Activated T-helper 17 cell treated with anti-CD3 and anti-CD28 coated beads, Interleukin-2, amount 50 U/mL, for 72 hours (primary cell): ENCODE results near the gene TRERF1. TPM values are rescaled to one million over a fixed set of nuclear protein-coding genes. Genes with fewer than 3 reads are reported as not detected.
"Not testable (repeated sequence)": the region's sequence is repeated elsewhere in the genome, so short reads cannot be mapped to it uniquely, and the experiment has no call there.

Source experiments
- ATAC-seq: fragments of 150-1000 bp; cut with Tn5 transposase; replicated peaks from 2 replicates; pipeline ENCODE4 v1.10.0; 2021; ENCODE audit warnings: mild to moderate bottlenecking, moderate library complexity
- H3K27ac Mint-ChIP-seq: one replicate; pipeline ENCODE4 v1.8.0; 2022; ENCODE audit warnings: mixed read lengths
- H3K27me3 Mint-ChIP-seq: one replicate; pipeline ENCODE4 v1.8.0; 2022; ENCODE audit warnings: mixed read lengths
- H3K36me3 Mint-ChIP-seq: one replicate; pipeline ENCODE4 v1.8.0; 2022; ENCODE audit warnings: low read depth, mild to moderate bottlenecking, mixed read lengths
- H3K4me1 Mint-ChIP-seq: one replicate; pipeline ENCODE4 v1.8.0; 2022; ENCODE audit warnings: mixed read lengths
- H3K4me3 Mint-ChIP-seq: one replicate; pipeline ENCODE4 v1.8.0; 2022; ENCODE audit warnings: mild to moderate bottlenecking, mixed read lengths
- H3K9me3 Mint-ChIP-seq: one replicate; pipeline ENCODE4 v1.8.0; 2022; ENCODE audit warnings: mixed read lengths
- total RNA-seq, 2 donors: library from RNA; stranded (reverse); gene quantifications; one replicate each; pipeline ENCODE4 v1.2.3, GENCODE V29; 2022

TRERF1 gene
- total RNA-seq, 2 donors from 2014 or later = 16.6 to 32.4 TPM

GRCh38 chr6:42210551-42210950, 241.2 kb downstream of the TRERF1 start:
- Mint-ChIP-seq H3K36me3 (peaks cover 92% of the 10 kb centered on the region), H3K4me1 (no peaks in the 10 kb centered on the region), H3K27me3 (no peaks in the 10 kb centered on the region), H3K27ac (no peak overlapping the region), H3K4me3 (no peak overlapping the region), H3K9me3 (no peaks in the 10 kb centered on the region)
- no peak for ATAC-seq

GRCh38 chr6:42207559-42207958, 244.2 kb downstream of the TRERF1 start:
- H3K27me3 Mint-ChIP-seq = not testable (repeated sequence)

DNA sequence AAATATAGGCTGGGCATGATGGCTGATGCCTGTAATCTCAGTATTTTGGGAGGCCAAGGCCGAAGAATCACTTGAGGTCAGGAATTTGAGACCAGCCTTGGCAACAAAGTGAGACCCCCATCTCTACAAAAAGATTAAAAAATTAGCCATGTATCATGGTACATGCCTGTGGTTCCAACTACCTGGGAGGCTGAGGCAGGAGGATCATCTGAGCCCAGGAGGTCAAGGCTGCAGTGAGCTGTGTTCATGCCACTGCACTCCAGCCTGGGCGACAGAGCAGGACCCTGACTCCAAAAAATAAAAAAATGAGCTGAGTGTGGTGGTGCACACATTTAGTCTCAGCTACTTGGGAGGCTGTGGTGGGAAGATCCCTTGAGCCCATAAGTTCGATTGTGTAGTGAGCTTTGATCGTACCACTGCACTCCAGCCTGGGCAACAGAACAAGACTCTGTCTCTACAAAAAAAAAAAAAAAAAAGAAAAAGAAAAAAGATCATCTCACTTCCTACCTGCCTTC, 246.9 kb downstream of the TRERF1 start:
- Mint-ChIP-seq H3K4me1 (peaks cover 8% of the 10 kb centered on the region), H3K4me3 (no peak overlapping the region), H3K9me3 (peaks cover 8% of the 10 kb centered on the region), H3K27ac (no peak overlapping the region), H3K27me3 (no peaks in the 10 kb centered on the region), H3K36me3 (peaks cover 72% of the 10 kb centered on the region)
- ATAC-seq = no peak

More at GRCh38 chr6:42207559-42207958, 244.2 kb downstream of the TRERF1 start:
- not testable (repeated sequence) for H3K4me3 Mint-ChIP-seq, H3K4me1 Mint-ChIP-seq, H3K27ac Mint-ChIP-seq, H3K9me3 Mint-ChIP-seq, ATAC-seq
- peaks cover 94% of the 10 kb centered on the region for H3K36me3 Mint-ChIP-seq

- Mint-ChIP-seq H3K27ac (no peak overlapping the region), H3K4me3 (no peak overlapping the region), H3K9me3 (peaks cover 8% of the 10 kb centered on the region), H3K27me3 (no peaks in the 10 kb centered on the region), H3K4me1 (peaks cover 14% of the 10 kb centered on the region), H3K36me3 (peaks cover 58% of the 10 kb centered on the region)
- no peak for ATAC-seq
These were observed 248.5 kb downstream of the TRERF1 start for GRCh38 chr6:42203183-42203582.

GRCh38 chr6:42202131-42202915, 249.4 kb downstream of the TRERF1 start:
- H3K27ac Mint-ChIP-seq, H3K27me3 Mint-ChIP-seq, H3K4me3 Mint-ChIP-seq, H3K9me3 Mint-ChIP-seq, ATAC-seq: not testable (repeated sequence)
- Mint-ChIP-seq H3K36me3 (peaks cover 50% of the 10 kb centered on the region), H3K4me1 (peaks cover 14% of the 10 kb centered on the region)

DNA sequence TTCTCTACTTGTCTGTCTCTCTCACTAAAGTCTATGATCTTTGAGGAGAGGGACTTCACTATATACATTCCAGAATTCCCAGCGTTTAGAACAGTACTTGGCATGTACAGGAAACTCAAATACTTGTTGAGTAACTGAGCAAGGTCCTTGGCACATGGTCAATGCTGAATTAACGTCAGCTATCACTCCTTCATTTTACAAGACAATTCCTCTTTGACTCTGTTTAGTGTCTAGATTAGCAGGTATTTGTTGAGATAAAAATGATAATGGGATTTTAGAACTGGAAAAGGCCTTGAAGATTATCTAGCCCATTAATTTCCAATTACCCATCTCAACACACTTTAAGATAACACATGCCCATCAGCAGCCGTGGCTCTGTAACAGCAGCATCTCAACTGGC, 250.3 kb downstream of the TRERF1 start:
- ATAC-seq = no peak
- Mint-ChIP-seq H3K4me3 (no peak overlapping the region), H3K9me3 (peaks cover 8% of the 10 kb centered on the region)

DNA sequence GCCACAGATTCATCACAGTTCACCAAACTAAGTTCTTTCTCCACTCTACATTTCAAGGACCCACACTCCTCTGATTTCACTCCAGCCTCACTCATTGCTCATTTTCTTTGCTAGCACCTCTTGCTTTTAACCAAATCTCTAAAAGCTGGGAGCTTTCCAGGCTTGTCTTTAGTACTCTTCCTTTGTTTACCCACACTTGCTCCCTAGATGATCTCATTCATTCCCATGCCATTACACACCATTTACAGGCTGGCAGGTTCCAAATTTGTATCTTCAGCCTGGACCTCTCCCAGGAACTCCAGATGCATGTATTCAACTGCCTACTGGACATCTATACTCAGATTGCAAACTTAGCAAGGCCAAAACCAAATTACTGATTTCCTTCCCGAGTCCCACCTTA, 251.7 kb downstream of the TRERF1 start:
- peaks cover 8% of the 10 kb centered on the region for H3K9me3 Mint-ChIP-seq

More for the DNA sequence above, 250.3 kb downstream of the TRERF1 start:
- Mint-ChIP-seq H3K27ac (no peak overlapping the region), H3K27me3 (no peaks in the 10 kb centered on the region), H3K36me3 (peaks cover 40% of the 10 kb centered on the region), H3K4me1 (peaks cover 14% of the 10 kb centered on the region)

GRCh38 chr6:42199106-42199981, 252.4 kb downstream of the TRERF1 start:
- peaks cover 14% of the 10 kb centered on the region for H3K4me1 Mint-ChIP-seq
- peak overlapping the region; percentile 58 for H3K27ac Mint-ChIP-seq
- peaks cover 8% of the 10 kb centered on the region for H3K9me3 Mint-ChIP-seq
- peak overlapping the region; percentile 9 for H3K4me3 Mint-ChIP-seq
- peak; percentile 64 for ATAC-seq
- H3K36me3 Mint-ChIP-seq = peaks cover 22% of the 10 kb centered on the region
- no peaks in the 10 kb centered on the region for H3K27me3 Mint-ChIP-seq

More for the DNA sequence above, 251.7 kb downstream of the TRERF1 start:
- ATAC-seq = no peak
- peaks cover 14% of the 10 kb centered on the region for H3K4me1 Mint-ChIP-seq
- H3K27ac Mint-ChIP-seq = peak overlapping the region; percentile 58
- H3K27me3 Mint-ChIP-seq = no peaks in the 10 kb centered on the region
- H3K36me3 Mint-ChIP-seq = peaks cover 29% of the 10 kb centered on the region
- no peak overlapping the region for H3K4me3 Mint-ChIP-seq

GRCh38 chr6:42197555-42198362, 254.0 kb downstream of the TRERF1 start:
- ATAC-seq = peak; percentile 92
- Mint-ChIP-seq H3K4me3 (no peak overlapping the region), H3K4me1 (peaks cover 14% of the 10 kb centered on the region), H3K27me3 (no peaks in the 10 kb centered on the region), H3K9me3 (peaks cover 8% of the 10 kb centered on the region), H3K36me3 (peaks cover 9% of the 10 kb centered on the region), H3K27ac (no peak overlapping the region)

- Mint-ChIP-seq H3K4me1 (peaks cover 12% of the 10 kb centered on the region), H3K4me3 (no peak overlapping the region), H3K27ac (no peak overlapping the region), H3K27me3 (no peaks in the 10 kb centered on the region), H3K9me3 (peaks cover 6% of the 10 kb centered on the region), H3K36me3 (peaks cover 8% of the 10 kb centered on the region)
- no peak for ATAC-seq
These were observed 256.3 kb downstream of the TRERF1 start for GRCh38 chr6:42195415-42195814.

GRCh38 chr6:42194056-42194455, 257.7 kb downstream of the TRERF1 start:
- peaks cover under 1% of the 10 kb centered on the region for H3K4me1 Mint-ChIP-seq
- no peak for ATAC-seq
- H3K4me3 Mint-ChIP-seq = no peak overlapping the region
- no peaks in the 10 kb centered on the region for H3K9me3 Mint-ChIP-seq
- H3K27ac Mint-ChIP-seq = no peak overlapping the region
- no peaks in the 10 kb centered on the region for H3K27me3 Mint-ChIP-seq
- no peaks in the 10 kb centered on the region for H3K36me3 Mint-ChIP-seq

DNA sequence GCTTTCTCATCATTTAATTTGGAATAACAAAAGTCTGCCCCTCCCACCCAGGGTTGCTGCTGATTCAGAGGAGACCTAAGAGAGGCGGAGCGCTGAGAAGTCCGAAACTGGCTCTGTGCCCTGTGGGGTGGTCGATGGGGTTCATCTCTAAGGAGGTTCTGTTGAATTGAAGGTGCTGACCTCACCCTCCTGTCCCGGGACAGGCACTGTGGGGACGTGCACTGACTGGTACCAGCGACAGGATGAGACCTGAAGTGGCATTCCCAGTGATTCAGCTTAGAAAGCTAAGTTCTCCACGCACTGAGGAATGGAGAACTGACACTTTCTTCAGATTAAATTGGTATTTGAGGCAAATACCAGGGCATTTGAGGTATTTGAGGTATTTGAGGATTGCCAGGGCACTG, 258.2 kb downstream of the TRERF1 start:
- H3K9me3 Mint-ChIP-seq = no peaks in the 10 kb centered on the region
- no peak overlapping the region for H3K27ac Mint-ChIP-seq
- ATAC-seq = no peak
- no peaks in the 10 kb centered on the region for H3K36me3 Mint-ChIP-seq
- H3K4me1 Mint-ChIP-seq = no peaks in the 10 kb centered on the region
- no peaks in the 10 kb centered on the region for H3K27me3 Mint-ChIP-seq
- H3K4me3 Mint-ChIP-seq = no peak overlapping the region

DNA sequence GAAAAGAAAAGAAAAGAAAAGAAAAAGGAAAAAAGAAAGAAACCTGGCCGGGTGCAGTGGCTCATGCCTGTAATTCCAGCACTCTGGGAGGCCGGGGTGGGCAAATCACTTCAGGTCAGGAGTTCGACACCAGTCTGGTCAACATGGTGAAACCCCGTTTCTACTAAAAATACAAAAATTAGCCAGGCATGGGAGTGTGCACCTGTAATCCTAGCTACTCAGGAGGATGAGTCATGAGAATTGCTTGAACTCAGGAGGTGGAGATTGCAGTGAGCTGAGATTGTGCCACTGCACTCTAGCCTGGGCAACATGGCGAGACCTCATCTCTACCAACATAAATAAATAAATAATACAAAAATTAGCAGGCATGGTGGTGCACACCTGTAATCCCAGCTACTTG, 259.3 kb downstream of the TRERF1 start:
- H3K9me3 Mint-ChIP-seq, H3K27ac Mint-ChIP-seq, H3K27me3 Mint-ChIP-seq, H3K4me1 Mint-ChIP-seq, H3K36me3 Mint-ChIP-seq, ATAC-seq, H3K4me3 Mint-ChIP-seq: not testable (repeated sequence)

DNA sequence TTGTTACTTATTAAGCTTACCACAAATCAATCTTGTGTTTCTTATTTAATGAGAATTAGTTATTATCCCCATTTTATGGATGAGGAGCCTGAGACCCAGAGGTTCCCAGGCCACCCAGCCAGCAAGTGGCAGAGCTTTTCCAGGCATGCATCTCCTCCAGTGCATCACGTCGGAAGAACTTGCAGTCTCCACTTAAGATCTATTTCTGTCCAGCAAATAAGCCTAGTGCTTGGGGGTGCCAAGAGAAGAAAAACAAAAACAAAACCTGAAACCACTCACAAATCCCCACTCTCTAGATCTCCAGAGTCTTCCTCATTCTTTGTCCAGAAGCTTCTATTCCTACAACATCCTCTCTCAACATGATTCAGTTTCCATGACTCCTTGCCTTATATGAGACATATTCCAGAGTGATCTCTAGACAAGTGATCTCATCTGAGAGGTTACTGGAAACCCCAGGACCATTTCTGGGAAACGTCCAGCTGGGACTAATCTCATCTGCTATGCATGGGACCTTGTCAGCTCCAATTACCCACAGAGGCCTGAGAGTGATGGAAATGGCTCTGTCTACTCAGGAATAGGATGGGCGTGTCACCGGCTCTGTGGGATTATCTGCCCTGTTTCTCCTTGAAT, 261.1 kb downstream of the TRERF1 start:
- no peaks in the 10 kb centered on the region for H3K36me3 Mint-ChIP-seq
- ATAC-seq = peak; percentile 7
- H3K4me1 Mint-ChIP-seq = no peaks in the 10 kb centered on the region
- no peaks in the 10 kb centered on the region for H3K9me3 Mint-ChIP-seq
- H3K4me3 Mint-ChIP-seq = no peak overlapping the region
- no peak overlapping the region for H3K27ac Mint-ChIP-seq
- no peaks in the 10 kb centered on the region for H3K27me3 Mint-ChIP-seq
